Calu3 (cell line): ENCODE results near the gene ADNP. TPM values are rescaled to one million over a fixed set of nuclear protein-coding genes. Genes with fewer than 3 reads are reported as not detected.

Source experiments
- BruUV-seq: library from RNA; stranded (reverse); fragments of 400-500 nt; replicated peaks from 2 replicates; lab custom pipeline; 2021; lab: Mats Ljungman, UMichigan
- CTCF ChIA-PET: fragments of 300-600 bp; sonication (Branson Sonifier 250); formaldehyde crosslinking; loops from one replicate; lab custom pipeline; 2022; ENCODE audit warnings: antibody characterized with exemption; lab: Charles Lee
- DNase-seq: peaks from one replicate; pipeline ENCODE4 v3.0.0; 2022
- H3K27ac Mint-ChIP-seq: one replicate; pipeline ENCODE4 v1.8.0; 2022; ENCODE audit warnings: mixed read lengths; ENCODE audit not compliant: unreplicated experiment
- H3K27me3 Mint-ChIP-seq: one replicate; pipeline ENCODE4 v1.8.0; 2022; ENCODE audit warnings: mixed read lengths; ENCODE audit not compliant: unreplicated experiment
- H3K36me3 Mint-ChIP-seq: one replicate; pipeline ENCODE4 v1.8.0; 2022; ENCODE audit warnings: mild to moderate bottlenecking, moderate library complexity, mixed read lengths; ENCODE audit not compliant: insufficient read depth, unreplicated experiment
- H3K4me1 Mint-ChIP-seq: one replicate; pipeline ENCODE4 v1.8.0; 2022; ENCODE audit warnings: mild to moderate bottlenecking, low read depth, mixed read lengths; ENCODE audit not compliant: unreplicated experiment
- H3K4me3 Mint-ChIP-seq: one replicate; pipeline ENCODE4 v1.8.0; 2022; ENCODE audit warnings: mild to moderate bottlenecking, low read depth, moderate library complexity, mixed read lengths; ENCODE audit not compliant: unreplicated experiment
- H3K9me3 Mint-ChIP-seq: one replicate; pipeline ENCODE4 v1.8.0; 2022; ENCODE audit warnings: low read depth, mixed read lengths; ENCODE audit not compliant: unreplicated experiment
- intact Hi-C: fragments of 100-400 bp; cut with micrococcal nuclease; formaldehyde crosslinking; loops from one replicate; pipeline ENCODE4 v1.10.0; 2022; ENCODE audit not compliant: unreplicated experiment
- total RNA-seq: library from RNA; stranded (reverse); gene quantifications from 2 replicates; pipeline ENCODE4 v1.2.3, GENCODE V29; 2022
- TF ChIP-seq, protein P1 (sequence below): fragments of 200-600 bp; IDR thresholded peaks from one replicate; pipeline ENCODE4 v1.8.0; 2022; ENCODE audit warnings: antibody characterized with exemption; ENCODE audit not compliant: unreplicated experiment

The ADNP gene
- total RNA-seq, 1 experiment from 2014 or later, result 103 TPM

DNA sequence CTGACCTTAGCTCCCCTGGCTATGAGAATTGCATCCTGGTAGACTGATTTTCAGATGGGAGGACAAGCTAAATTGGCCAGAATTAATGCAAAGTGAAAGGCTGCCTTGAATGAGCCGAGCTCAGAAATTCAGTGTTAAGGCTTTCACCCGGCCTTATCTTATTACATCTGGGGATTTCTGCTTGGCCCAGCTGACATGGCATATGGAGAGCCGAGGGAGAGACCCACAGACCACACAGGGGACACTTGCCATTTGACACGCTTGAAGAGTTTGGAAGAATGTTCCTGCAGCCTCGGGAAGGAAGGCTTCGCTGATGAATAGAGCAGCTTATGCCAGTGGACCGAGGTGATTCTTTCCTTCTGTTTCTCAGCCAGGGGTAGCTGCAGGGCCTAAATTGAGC lies 36.3 kb upstream of the ADNP start:
- DNase-seq, result no peak
- Mint-ChIP-seq H3K36me3 (peaks cover 6% of the 10 kb centered on the region), H3K9me3 (no peaks in the 10 kb centered on the region), H3K4me3 (no peak overlapping the region), H3K4me1 (no peaks in the 10 kb centered on the region), H3K27me3 (peaks cover 67% of the 10 kb centered on the region), H3K27ac (no peak overlapping the region)
- intact Hi-C loops, result no loop called here
- CTCF ChIA-PET, result no interaction called here
- BruUV-seq, result no TSS peak
- TF ChIP-seq, protein P1, sequence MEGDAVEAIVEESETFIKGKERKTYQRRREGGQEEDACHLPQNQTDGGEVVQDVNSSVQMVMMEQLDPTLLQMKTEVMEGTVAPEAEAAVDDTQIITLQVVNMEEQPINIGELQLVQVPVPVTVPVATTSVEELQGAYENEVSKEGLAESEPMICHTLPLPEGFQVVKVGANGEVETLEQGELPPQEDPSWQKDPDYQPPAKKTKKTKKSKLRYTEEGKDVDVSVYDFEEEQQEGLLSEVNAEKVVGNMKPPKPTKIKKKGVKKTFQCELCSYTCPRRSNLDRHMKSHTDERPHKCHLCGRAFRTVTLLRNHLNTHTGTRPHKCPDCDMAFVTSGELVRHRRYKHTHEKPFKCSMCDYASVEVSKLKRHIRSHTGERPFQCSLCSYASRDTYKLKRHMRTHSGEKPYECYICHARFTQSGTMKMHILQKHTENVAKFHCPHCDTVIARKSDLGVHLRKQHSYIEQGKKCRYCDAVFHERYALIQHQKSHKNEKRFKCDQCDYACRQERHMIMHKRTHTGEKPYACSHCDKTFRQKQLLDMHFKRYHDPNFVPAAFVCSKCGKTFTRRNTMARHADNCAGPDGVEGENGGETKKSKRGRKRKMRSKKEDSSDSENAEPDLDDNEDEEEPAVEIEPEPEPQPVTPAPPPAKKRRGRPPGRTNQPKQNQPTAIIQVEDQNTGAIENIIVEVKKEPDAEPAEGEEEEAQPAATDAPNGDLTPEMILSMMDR, result no peak

DNA sequence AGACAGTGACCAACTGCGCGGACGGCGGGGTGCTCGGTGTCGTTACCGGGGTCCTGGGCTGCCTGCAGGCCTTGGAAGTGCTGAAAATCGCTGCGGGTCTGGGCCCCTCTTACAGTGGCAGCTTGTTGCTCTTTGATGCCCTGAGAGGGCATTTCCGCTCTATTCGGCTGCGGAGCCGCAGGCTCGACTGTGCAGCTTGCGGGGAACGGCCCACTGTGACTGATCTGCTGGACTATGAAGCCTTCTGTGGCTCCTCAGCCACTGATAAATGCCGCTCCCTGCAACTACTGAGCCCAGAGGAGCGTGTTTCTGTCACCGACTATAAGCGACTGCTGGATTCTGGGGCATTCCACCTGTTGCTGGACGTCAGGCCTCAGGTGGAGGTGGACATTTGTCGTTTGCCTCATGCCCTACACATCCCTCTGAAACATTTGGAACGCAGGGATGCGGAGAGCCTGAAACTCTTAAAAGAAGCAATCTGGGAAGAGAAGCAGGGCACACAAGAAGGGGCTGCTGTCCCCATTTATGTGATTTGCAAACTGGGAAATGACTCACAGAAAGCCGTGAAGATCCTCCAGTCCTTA lies 28.4 kb upstream of the ADNP start:
- intact Hi-C loops, result loop anchor here (5.0 kb wide), 1 partner anchor 142 kb away; no protein-coding TSS in a partner anchor
- no peak for DNase-seq
- H3K36me3 Mint-ChIP-seq, result peaks cover 81% of the 10 kb centered on the region
- H3K27ac Mint-ChIP-seq, result peak overlapping the region; percentile 99
- H3K27me3 Mint-ChIP-seq, result peaks cover 5% of the 10 kb centered on the region
- TF ChIP-seq, protein P1, result no peak
- peak overlapping the region; percentile 100 for H3K4me3 Mint-ChIP-seq
- CTCF ChIA-PET, result no interaction called here
- BruUV-seq, result no TSS peak
- H3K4me1 Mint-ChIP-seq, result peaks cover 18% of the 10 kb centered on the region
- no peaks in the 10 kb centered on the region for H3K9me3 Mint-ChIP-seq

DNA sequence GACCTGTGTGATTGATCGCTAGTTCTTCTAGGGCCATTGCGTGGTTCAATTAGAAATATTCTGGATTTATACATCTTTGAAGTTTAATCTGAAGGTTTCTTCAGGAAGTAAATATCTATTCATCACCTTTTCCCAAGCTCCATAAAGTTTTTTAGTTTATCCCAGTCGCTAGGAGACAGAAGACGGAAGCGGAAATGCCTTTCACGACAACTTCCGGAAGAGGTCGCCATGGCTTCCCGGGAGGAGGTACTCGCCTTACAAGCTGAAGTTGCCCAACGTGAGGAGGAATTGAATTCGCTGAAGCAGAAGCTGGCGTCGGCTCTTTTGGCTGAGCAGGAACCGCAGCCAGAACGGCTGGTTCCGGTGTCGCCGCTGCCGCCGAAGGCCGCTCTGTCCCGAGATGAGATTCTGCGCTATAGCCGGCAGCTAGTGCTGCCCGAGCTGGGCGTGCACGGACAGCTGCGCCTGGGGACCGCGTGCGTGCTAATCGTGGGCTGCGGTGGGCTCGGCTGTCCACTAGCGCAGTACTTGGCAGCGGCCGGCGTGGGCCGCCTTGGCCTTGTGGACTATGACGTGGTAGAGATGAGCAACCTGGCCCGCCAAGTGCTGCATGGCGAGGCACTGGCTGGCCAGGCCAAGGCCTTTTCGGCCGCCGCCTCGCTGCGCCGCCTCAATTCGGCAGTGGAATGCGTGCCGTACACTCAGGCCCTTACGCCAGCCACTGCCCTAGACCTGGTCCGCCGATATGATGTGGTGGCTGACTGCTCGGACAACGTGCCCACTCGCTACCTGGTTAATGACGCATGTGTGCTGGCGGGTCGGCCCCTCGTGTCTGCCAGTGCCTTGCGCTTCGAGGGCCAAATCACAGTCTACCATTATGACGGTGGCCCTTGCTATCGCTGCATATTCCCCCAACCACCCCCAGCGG lies 27.6 kb upstream of the ADNP start, which contains the start of gene MOCS3:
TSS of gene MOCS3 (plus strand) at position 204 of the 928 bp plus-strand sequence. CDS start at position 229, 25 bp downstream.
- Mint-ChIP-seq H3K27ac (peak within 1 kb of the TSS; percentile 99), H3K4me3 (peak within 1 kb of the TSS; percentile 100), H3K4me1 (peaks cover 24% of the 10 kb centered on the region), H3K36me3 (peaks cover 88% of the 10 kb centered on the region), H3K9me3 (no peaks in the 10 kb centered on the region), H3K27me3 (no peaks in the 10 kb centered on the region)
- peak; percentile 81 for DNase-seq
- CTCF ChIA-PET, result interaction anchor here (0.6 to 1.8 kb wide), 10 partner anchors 14 to 168 kb away, joined by 3 to 10 read pairs (median 4); partner anchors contain the start of gene BCAS4
- intact Hi-C loops, result loop anchor here (5.0 kb wide), 1 partner anchor 142 kb away; no protein-coding TSS in a partner anchor
- TF ChIP-seq, protein P1, result peak; percentile 14
- TSS peak; percentile 72 for BruUV-seq

DNA sequence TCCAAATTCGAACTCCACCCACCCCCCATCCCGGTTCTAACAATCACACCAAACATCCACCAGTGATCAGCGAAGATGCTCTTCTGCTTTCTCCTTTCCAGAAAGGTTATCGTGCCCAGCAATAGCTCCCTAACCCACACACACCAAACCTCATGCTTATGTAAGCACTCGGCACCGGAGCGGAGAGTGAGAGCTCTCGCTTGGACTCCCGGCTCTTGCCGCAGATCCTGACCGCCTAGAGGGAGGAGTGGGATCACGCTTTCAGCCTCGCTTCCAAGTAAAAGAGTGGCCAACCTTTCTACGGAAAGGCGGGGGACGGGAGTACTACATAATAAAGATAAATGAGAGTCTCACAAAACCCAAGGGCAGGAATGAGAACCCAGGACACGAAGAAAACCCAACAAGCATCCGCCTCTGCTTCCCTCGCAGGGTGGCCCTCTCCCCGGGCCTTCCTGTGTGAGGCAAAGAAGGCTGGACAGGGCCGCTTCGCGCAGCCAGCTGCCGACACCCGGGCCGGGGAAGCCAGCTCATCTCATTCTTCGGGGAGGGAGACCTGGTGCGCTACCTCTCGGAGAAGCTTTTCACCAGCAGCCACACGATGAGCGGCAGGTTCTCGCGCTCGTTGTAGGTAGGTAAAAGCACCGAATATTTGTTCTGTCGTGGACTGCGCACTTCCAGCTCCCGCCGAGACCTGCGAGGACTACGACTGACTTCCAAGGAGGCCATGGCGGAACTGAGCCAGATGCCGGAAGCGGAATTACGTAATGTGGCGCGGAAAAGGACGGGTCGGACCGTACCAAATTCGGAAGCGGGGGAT lies 26.8 kb upstream of the ADNP start, which contains the start of gene DPM1:
TSS of gene DPM1 (minus strand) at position 735 of the 817 bp plus-strand sequence. CDS start at position 726, 9 bp downstream.
- Mint-ChIP-seq H3K4me1 (peaks cover 24% of the 10 kb centered on the region), H3K4me3 (peak within 1 kb of the TSS; percentile 100), H3K9me3 (no peaks in the 10 kb centered on the region), H3K27ac (peak within 1 kb of the TSS; percentile 99), H3K36me3 (peaks cover 92% of the 10 kb centered on the region), H3K27me3 (no peaks in the 10 kb centered on the region)
- TF ChIP-seq, protein P1, result no peak
- intact Hi-C loops, result loop anchor here (5.0 kb wide), 1 partner anchor 141 kb away; no protein-coding TSS in a partner anchor
- CTCF ChIA-PET, result interaction anchor here (0.6 to 1.8 kb wide), 14 partner anchors 13 to 985 kb away, joined by 3 to 10 read pairs (median 4); partner anchors contain the start of genes ADNP and BCAS4
- BruUV-seq, result no TSS peak
- peak; percentile 93 for DNase-seq
